NCI-H2196 (cell line): Measurements from ENCODE around the gene KCNH6.

Experiments
- DNase-seq: peaks from one replicate; lab custom pipeline; 2025; ENCODE audit not compliant: unreplicated experiment; lab: John Stamatoyannopoulos, UW

The KCNH6 gene

GRCh38 chr17:63549946-63550816, 27.0 kb downstream of the KCNH6 start, which contains the start of gene DCAF7:
Gene DCAF7, plus strand, starts transcription at chr17:63550477. Its CDS starts 201 bp downstream, at chr17:63550678.
- peak; percentile 99 for DNase-seq

DNA sequence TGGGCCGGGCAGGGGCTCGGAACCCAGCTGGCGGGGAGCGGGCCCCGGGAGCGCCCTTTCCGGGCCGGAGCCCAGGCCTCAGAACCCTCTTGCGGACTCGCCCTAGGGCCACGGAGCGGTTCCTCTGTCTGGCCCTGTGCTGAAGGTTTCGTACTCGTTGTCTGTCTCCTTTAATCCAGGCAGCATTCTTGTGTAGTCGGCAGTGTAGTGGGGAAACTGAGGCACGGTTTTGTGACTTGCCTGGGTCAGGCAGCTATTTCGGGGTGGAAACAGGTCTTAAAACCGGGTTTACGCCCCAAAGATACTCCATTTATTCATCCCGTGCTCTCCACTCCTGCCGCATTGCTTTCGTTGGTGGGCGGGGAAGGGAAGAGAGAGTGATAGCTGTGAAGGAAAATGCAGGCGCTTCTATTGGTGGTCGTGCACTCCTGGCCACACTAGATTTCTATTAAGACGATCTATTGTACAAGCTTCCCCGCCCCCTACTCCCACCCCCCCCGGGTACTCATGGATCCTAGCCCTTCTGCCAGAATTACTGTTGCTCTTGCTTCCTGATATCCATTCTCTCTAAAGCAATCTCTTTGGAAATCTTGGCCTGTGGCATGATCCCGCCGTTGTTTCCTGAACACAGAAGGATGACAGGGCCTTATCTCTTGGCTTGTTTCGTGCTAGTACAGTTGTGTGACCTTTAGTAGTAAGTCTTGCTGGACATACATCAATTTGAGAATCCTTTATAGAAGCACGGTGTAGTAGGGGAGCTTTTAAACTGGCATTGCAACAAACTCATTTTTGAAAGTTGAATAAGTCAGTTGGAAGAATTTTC, 27.9 kb downstream of the KCNH6 start:
- DNase-seq = no peak

DNA sequence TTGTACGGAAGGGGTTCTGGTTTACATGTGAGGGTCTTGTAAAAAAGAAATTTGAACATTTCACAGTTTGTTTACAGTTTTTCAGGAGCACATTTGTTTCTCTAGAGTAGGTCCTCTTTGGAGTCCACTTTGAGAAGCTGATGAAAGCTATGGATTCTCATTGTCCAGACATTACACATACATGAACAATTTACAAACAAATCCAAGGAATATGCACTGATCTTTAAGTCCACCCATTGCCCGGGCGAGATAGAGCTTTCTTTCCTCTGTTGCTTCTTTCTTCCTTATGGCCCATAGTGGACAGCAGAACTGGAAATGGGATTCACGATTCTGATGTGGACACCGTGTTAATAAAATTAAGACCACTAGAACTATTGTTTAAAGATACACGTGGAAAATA, 29.1 kb downstream of the KCNH6 start:
- DNase-seq = no peak

GRCh38 chr17:63555500-63556156, 32.5 kb downstream of the KCNH6 start:
- no peak for DNase-seq

DNA sequence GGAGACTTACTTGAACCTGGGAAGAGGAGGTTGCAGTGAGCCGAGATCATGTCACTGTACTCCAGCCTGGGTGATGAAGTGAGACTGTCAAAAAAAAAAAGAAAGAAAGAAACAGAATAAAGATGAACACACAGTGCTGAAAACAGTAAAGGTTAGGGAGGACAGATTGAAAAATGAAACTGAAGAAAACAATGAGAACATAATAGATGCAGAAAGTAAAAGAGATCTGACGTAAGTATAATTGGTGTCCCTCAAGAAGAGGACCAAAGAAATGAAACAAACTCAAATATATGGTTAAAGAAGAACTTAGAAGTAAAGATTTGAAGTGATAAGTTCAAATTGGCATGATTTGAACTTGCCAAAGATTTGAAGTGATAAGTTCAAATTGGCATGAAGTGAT, 34.3 kb downstream of the KCNH6 start:
- DNase-seq = no peak

GRCh38 chr17:63558441-63558840, 35.3 kb downstream of the KCNH6 start:
- DNase-seq = no peak

- no peak for DNase-seq
These were observed 38.7 kb downstream of the KCNH6 start for GRCh38 chr17:63561819-63562218.

GRCh38 chr17:63563339-63563738, 40.2 kb downstream of the KCNH6 start:
- no peak for DNase-seq

- DNase-seq = no peak
These were observed 41.4 kb downstream of the KCNH6 start for GRCh38 chr17:63564562-63564961.

- no peak for DNase-seq
These were observed 44.1 kb downstream of the KCNH6 start for GRCh38 chr17:63567229-63567628.

DNA sequence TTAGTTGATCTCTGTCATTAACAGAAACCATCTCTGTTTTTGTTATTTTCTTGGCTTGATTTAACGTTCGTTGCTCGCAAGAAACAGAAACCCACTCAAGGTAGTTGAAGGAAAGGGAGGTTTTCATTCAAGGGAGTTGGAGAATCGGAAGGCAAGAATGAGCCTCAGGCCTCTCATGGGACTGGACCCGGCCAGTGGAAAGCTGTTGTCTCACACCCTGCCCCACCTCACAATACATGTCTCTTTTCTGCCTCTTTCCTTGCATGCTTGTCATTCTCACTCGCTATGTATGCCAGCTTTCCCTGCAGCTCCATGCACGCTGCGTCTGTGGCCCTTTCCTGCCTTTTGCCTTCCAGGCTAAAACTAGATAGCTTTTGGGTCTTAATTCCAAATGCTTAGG, 45.4 kb downstream of the KCNH6 start:
- DNase-seq = no peak

DNA sequence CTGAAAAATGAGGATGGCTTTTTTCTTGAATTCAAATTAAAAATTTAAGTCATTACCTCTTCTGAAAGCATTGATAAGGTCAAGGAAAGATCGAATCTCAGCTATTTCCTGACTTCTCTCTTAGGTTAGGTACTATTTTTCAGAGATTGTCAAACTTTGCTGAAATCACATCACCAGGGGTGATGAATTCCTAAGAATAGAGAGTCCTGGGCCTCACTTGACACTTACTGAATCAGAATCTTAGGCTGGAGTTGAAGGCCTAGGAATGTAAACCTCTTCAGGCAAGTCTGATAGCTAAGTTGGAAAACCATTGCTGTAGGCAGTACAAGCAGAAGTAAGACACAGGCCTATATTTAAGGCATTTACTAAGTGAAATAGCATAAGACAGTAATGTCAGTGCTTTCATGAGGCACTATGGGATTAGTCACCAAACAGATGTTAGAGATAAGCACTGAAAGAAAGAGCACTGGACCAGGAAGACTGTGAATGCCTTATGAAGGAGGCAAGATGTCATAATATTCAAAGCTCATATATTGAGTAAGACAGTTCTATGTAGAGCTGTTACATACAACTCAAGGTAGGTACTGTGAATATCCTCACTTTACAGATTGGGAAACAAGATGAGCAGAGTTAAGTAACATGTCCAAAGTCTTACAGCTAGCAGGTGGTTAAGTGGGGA, 48.6 kb downstream of the KCNH6 start:
- DNase-seq = no peak

DNA sequence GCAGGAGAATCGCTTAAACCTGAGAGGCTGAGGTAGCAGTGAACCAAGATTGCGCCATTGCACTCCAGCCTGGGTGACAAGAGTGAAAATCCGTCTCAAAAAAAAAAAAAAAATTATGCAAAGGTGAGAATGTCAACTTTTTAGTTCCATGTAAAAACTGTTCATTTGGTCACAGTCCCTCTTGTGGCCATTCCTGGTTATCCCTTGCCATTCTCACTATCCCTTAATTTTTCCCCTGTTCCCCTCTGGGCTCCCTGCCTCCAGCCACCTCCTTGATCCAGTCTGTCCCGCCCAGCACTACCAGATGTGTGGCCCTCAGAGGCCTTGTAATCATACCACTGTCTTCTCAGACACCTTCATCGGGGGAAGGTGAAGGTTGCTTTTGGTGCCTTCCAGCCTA, 50.5 kb downstream of the KCNH6 start:
- no peak for DNase-seq

GRCh38 chr17:63578027-63578768, 55.0 kb downstream of the KCNH6 start:
- no peak for DNase-seq

GRCh38 chr17:63578769-63579111, 55.6 kb downstream of the KCNH6 start:
- DNase-seq = no peak

- no peak for DNase-seq
These were observed 56.5 kb downstream of the KCNH6 start for GRCh38 chr17:63579633-63580032.

- DNase-seq = no peak
These were observed 64.6 kb downstream of the KCNH6 start for GRCh38 chr17:63587770-63588169.

DNA sequence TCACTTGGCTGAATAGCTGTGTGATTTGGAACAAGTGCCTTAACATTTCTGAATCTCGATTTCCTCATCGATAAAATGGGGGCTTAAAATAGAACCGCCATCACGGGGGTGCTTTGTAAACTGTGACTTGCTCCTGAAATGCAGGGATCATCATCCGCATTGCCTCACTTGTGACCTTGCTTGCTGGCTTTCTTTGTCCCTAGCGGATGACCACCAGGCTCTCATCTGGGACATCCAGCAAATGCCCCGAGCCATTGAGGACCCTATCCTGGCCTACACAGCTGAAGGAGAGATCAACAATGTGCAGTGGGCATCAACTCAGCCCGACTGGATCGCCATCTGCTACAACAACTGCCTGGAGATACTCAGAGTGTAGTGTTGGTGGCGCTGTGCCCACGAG, 65.6 kb downstream of the KCNH6 start:
- no peak for DNase-seq

DNA sequence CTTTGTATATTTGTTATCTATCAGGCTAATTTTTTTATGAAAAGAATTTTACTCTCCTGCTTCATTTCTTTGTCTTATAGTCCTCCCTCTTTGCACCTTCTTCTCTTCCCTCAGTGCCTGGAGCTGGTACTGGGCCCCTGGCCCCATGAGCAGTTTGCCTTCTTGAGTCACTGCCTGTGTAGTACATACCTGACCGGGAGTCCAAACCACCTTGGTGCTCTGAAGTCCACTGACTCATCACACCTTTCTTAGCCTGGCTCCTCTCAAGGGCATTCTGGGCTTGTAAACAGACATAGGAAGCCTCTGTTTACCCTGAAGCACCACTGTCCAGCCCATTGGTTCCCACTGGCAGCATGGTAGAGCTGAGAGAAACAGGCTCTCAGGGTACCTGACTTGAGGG, 66.5 kb downstream of the KCNH6 start:
- DNase-seq = no peak

DNA sequence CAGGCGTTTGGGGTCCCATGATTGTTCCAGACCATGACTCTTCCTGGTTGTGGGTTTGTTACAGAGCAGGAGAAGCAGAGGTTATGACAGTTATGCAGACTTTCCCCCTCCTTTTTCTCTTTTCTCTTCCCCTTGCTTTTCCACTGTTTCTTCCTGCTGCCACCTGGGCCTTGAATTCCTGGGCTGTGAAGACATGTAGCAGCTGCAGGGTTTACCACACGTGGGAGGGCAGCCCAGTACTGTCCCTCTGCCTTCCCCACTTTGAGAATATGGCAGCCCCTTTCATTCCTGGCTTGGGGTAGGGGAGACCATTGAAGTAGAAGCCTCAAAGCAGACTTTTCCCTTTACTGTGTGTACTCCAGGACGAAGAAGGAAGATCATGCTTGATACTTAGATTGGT, 69.6 kb downstream of the KCNH6 start:
- DNase-seq = no peak
